Measurements from ENCODE around the gene CLASRP.
A peak's percentile ranks its signal among the peaks of the same experiment; 100 is the strongest.
"Not testable (repeated sequence)": the region's sequence is repeated elsewhere in the genome, so short reads cannot be mapped to it uniquely, and the experiment has no call there.

The CLASRP gene

DNA sequence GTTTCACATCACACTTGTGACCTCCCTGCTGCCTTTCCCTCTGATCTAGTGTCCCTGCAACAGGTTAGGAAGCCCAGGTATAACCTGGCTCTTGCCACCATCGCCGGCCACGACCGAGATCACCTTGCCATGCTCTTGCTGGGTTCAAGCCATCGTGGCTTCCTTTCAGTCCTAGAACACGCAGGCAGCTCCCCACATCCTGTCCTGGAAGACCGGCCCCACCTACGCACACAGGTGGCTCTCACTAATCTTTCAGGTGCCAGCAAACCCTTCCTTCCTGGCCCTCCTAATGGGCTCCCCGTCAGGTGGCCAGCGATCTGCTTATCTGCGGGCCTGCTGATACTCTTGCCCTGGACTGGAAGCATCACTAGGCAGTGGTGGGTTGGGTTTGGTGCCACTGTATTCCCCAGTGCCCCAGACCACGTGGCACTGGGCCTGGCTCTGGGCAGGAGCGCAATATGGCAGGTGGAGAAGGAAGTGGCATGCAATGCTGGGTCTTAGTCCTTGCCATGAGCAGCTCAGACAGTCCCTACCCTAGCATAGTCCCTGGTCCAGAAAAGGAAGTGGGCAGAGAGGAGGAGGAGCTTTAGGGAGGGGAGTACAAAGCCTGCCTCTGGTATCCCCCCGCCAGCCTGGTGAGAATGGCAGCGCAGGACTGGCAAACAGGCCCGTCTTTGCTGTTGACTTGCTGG is 66.0 kb downstream of the CLASRP start:
- DNase-seq: no peak

GRCh38 chr19:45106363-45106762 is 67.5 kb downstream of the CLASRP start:
- not testable (repeated sequence) for DNase-seq

DNA sequence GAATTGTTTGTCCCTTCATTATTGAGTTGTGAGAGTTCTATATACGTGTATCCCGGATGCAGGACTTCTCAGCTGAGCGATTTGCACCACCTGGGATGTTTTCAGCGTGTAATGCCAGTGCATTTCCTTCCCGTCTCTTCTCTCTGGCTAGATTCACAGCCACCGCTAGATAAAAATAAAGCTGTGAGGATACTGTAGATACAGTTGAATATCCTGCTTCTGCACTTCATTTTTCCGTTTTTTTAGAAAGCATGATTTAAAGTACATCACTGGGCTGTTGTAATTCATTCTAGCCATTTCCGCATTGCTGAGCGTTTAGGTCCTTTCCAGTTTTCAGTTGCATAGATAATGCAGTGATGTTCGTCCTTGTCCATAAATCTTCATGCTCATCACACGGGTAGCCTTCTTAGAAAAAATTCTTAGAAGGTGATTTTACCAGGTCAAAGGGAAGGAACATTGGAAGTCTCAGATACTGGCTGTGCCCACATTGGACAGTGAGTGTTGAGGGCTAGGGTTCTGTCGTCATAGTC is 68.8 kb downstream of the CLASRP start:
- no peak for DNase-seq

GRCh38 chr19:45110851-45111266 is 72.0 kb downstream of the CLASRP start:
- DNase-seq: no peak

- DNase-seq: no peak
Observed at GRCh38 chr19:45112111-45112827, 73.4 kb downstream of the CLASRP start.

- DNase-seq: peak; percentile 76 to 84
Observed at GRCh38 chr19:45113628-45114027, 74.8 kb downstream of the CLASRP start.

DNA sequence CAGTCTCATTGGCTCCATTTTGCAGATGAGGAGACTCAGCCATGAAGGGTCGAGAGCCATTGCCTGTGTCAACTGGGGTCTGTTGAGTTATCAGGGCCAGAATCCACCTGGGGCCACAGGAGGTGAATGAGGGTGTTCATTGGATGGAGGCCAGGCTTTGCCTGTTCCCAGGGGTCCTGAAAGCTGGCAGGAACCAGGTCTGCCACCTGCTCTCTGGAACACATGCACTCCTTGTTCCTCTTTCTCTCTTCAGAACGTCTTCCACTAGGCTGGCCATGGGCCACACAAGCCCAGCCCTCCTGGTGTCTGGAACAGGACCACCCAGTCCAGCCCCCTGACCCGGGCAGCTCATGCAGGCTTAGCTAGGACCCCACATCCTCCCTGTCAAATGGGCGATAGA is 75.3 kb downstream of the CLASRP start:
- DNase-seq: no peak

GRCh38 chr19:45115809-45116615 is 77.2 kb downstream of the CLASRP start:
- peak; percentile 53 to 79 for DNase-seq

DNA sequence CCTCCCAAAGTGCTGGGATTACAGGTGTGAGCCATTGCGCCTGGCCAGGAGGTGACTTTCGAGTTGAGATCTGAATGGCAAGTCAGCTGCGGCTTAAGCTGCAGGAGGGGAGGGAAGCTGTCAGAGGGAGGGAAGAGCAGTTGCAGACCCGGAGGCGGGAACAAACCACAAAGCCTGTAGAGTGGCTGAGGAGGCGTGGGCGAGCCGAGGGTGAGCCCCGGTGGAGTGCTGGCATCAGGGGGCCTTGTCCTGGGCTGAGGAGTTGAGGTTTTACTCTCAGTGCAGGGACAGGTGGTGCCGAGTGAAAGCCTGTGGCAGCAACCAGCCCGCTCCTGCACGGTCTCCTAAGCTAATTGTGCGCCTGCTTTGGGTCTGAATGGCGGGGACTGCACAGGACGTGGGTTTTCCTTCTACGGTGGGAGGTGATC is 78.3 kb downstream of the CLASRP start:
- DNase-seq: peak; percentile 76

- peak; percentile 42 to 58 for DNase-seq
Observed at GRCh38 chr19:45117671-45118070, 78.8 kb downstream of the CLASRP start.

- no peak for DNase-seq
Observed at GRCh38 chr19:45118106-45118505, 79.3 kb downstream of the CLASRP start.

DNA sequence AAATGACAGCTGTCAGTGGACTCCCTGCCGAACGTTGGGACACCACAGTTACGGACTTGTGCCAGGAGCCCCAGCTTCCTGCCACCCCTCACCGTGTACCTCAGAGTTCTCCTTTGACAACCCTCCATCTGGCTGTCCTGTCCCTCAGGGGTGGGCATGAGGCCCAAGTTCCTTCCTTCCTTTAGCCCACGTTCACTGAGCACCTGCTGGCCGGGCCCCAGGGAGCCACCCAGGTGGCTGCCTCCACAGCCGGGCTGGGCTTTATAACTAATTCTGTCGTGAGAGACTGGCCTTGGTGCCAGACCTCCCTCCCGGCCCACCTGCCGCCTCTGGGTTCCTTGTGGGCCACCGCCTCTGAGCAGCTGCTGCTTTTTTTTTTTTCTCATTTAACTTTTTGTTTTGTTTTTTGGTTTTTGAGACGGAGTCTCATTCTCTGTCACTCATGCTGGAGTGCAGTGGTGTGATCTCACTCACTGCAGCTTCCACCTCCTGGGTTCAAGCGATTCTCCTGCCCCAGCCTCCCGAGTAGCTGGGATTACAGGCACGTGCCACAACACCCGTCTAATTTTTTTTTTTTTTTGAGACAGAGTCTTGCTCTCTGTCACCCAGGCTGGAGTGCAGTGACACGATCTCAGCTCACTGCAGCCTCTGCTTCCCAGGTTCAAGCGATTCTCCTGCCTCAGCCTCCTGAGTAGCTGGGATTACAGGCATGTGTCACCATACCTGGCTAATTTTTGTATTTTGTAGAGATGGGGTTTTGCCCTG is 79.9 kb downstream of the CLASRP start:
- DNase-seq: peak in 1 of 2 experiments; percentile 24

DNA sequence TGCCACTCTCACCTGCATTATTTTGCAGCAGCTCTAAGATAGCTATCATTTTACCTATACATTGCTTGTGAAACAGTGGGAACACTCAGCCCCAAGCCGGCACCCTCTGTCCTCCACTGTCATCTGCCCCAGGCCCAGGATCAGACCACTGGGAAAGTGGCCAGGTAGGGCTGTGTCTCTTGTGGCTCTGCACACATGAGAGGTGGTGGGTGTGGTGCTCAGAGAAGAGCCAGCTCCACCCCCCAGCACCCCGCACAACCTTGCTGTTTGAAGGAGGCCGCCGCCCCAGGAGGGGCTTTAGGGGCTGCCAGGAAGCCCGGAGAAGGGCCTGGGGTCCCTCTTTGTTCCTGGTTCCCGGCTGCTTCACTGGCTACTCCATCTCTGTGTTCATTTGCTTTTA is 80.7 kb downstream of the CLASRP start:
- DNase-seq: no peak

Data from SHP77 (cell line).